ENCODE results near the gene PXK.

PXK gene

GRCh38 chr3:58384381-58385090 lies 51.8 kb downstream of the PXK start:
- DNase-seq, result no peak

- no peak for DNase-seq
Measured at GRCh38 chr3:58386626-58387365, 54.1 kb downstream of the PXK start.

DNA sequence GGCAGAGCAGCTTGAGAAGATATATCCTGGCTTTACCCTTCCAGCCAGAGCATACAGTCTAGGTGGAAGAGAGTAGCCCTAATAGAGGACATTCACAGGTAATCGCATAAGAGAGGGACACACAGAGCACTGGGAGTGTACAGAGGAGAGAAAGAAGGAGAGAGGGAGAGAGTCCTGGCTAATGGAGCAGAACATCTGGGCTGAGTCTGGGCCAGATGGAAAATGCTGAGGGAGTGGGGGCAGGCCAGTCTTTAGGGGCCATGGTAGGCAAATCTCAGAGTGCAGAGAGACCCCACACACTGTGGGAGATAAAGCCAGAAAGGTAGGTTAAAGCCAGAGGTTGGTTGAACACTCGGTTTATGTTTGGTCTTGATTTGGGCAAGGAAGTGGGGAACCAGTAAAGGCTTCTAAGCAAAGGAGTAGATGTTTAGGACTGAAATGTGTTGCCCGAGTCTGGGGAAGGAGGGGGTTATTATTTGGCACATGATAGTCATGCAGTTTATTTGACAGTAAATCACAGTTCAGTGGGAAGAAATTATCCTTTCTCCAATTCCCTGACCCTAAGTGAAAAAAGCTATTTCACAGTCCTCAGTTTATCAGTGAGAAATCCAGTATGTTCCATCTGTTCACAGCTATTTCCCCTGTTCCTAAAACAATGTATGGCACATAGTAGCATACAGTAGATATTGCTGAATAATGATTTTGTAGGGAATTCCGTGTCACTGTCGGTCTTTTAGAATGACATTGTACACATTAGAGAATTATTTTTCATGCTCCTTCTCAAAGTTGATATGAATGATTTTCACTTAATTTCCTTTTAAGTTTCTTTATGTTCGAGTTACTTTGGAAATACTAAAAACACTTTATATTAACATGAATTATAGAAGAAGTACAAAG lies 55.2 kb downstream of the PXK start:
- DNase-seq, result no peak

DNA sequence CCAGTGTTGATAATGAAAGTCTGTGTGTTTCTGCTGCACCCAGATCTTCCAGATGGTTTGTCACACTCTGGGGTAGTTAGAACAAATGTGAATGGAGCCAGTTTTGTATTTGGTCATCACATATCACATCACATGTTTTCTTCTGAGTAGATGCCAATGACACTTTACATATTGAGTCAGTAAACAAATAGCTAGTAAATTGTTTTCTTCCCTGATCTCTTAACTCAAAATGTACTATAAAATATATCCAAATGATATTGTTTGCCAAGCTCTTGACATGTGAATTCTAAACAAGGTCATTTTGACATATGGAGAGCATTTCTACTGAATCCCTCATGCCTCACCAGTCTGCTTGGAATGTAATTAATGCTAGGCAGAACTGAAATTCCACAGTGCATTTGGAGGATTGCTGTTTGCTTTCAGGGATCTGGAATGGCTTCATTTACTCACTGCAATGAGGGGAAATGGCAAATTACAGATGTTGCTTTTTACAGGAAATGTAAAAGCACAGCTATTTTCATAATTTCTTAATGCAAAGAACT lies 55.9 kb downstream of the PXK start:
- peak; percentile 30 for DNase-seq

GRCh38 chr3:58391156-58391865 lies 58.6 kb downstream of the PXK start:
- DNase-seq, result no peak

- no peak for DNase-seq
Measured at GRCh38 chr3:58392181-58392580, 59.5 kb downstream of the PXK start.

GRCh38 chr3:58394339-58394738 lies 61.6 kb downstream of the PXK start:
- no peak for DNase-seq

- no peak for DNase-seq
Measured at GRCh38 chr3:58398669-58399333, 66.1 kb downstream of the PXK start.

DNA sequence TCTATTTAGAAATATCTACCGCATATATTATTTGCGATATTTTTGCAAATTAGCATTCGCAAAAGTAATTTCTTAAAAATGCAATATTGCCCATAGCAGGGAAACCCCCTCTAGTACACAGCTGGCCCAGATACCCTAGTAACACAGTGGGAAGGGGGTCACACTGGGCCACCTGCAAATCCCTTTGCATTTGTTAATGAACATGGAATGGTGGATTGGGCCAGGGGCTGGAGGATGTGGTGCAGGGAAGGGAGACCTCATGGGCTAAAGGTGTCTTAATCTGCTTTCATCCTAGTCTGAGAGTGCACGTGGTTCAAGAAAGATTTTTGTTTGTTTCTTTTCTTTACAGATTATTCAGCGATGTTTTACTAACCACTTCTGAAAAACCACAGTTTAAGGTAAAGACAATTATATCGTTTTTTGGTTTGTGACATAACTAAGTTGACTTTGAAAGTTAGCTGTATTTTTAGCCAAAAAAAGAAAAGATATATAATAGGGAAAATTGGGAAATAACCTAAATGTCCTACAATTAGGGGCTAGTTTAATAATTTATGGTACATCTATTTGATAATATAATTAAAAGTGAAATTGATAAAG lies 70.9 kb downstream of the PXK start:
- no peak for DNase-seq

- DNase-seq, result no peak
Measured at GRCh38 chr3:58404396-58404795, 71.7 kb downstream of the PXK start.

DNA sequence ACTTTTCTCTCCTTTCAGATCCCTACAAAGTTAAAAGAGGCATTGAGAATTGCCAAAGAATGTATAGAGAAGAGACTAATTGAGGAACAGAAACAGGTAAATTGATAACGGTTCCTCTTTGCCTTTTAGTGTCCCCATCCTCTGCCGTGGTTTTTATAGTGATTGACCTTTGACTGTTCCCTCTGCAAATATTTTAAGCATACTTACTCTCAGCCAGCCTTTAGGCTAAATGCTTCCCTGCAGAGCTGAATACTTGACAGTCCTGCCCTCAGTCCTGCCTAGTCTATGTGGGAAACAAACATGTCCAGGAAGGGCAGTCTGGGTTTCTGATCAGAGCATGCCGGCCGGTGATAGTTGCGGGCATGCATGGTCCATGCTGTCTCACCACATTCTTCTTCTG lies 76.2 kb downstream of the PXK start:
- DNase-seq, result no peak

DNA sequence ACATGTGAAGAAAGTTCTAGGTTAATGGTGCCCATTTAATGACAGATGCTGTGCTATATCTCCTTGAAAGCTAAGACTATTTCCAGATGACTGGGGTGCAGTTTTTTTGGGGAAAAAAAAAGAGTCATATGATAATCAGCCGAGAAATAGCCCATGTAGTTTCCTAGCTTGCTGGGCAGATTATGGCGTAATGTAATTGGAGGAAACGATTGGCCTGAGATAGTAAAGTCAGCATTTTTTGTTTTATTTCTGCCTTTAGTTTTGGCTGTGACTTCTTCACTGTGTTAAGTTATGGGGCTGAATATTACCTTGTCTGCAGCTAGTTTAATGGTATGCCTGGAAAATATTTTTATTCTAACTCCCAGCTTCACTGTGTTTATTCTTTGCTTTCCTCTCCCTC lies 77.0 kb downstream of the PXK start:
- no peak for DNase-seq

GRCh38 chr3:58411036-58411435 lies 78.3 kb downstream of the PXK start:
- no peak for DNase-seq

- DNase-seq, result no peak
Measured at GRCh38 chr3:58411851-58412830, 79.4 kb downstream of the PXK start.

GRCh38 chr3:58414538-58415197 lies 82.0 kb downstream of the PXK start:
- peak; percentile 62 for DNase-seq

DNA sequence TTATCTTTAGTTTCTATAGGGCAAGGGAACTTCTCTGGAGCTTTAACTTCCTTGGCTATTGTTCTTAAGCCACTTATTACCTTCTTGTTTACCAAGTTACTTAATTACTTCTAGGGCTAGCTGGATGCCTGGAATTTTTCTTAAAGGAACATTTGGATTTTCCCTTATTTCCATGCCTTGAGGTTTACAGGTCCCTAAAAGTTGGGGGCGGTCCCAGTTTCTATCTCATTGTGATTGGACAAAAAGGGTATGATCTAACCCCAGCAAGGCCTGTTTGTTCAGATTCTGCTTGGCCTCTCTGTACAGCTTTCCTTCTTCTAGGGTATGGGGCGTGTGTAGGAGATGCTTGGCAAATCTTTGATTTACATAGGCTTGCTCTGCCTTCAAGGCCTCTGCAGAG lies 83.5 kb downstream of the PXK start:
- DNase-seq, result no peak

GRCh38 chr3:58417075-58417474 lies 84.4 kb downstream of the PXK start:
- DNase-seq, result no peak

DNA sequence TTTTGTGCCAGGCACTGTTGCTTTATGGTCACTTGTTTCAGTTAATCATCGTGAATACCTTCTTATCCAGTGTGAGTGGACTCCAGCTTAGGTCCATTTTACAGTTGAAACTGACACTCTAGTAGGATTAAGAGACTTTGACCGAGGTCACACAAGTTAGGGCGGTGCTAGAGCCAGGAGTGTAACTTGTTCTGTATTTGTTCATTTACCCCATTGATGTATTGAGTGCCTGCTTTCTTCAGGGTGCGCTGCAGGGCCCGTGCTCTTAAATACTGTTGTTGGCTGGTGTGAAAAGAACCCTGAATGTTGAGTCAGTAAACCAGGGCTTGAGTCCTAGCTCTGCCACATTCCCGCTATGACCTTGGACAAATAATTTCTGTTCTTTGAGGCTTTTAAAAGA lies 85.5 kb downstream of the PXK start:
- no peak for DNase-seq

- DNase-seq, result peak; percentile 42
Measured at GRCh38 chr3:58419780-58420507, 87.3 kb downstream of the PXK start.

Measured in activated CD4-positive, alpha-beta T cell treated with anti-CD3 and anti-CD28 coated beads, Interleukin-2, amount 50 U/mL, for 16 hours (primary cell).